Mesothelial cell of epicardium (in vitro differentiated cells): ENCODE measurements around the gene ABCC11. TPM values are rescaled to one million over a fixed set of nuclear protein-coding genes. Genes with fewer than 3 reads are reported as not detected.

ENCODE experiments used
- DNase-seq, 2 experiments: peaks; one replicate each; pipeline ENCODE4 v3.0.0; 2021; ENCODE audit warnings: low spot score in 2 of 2; ENCODE audit not compliant: unreplicated experiment in 2 of 2
- H3K27ac Mint-ChIP-seq: 2 replicates; pipeline ENCODE4 v1.8.0; 2021; ENCODE audit warnings: mixed read lengths
- H3K27me3 Mint-ChIP-seq: 2 replicates; pipeline ENCODE4 v1.8.0; 2021; ENCODE audit warnings: low read depth, mixed read lengths
- H3K36me3 Mint-ChIP-seq: 2 replicates; pipeline ENCODE4 v1.8.0; 2021; ENCODE audit warnings: mixed read lengths
- H3K4me1 Mint-ChIP-seq: 2 replicates; pipeline ENCODE4 v1.8.0; 2021; ENCODE audit warnings: mixed read lengths
- H3K4me3 Mint-ChIP-seq: 2 replicates; pipeline ENCODE4 v1.8.0; 2021; ENCODE audit warnings: mild to moderate bottlenecking, moderate library complexity, mixed read lengths
- H3K9me3 Mint-ChIP-seq: 2 replicates; pipeline ENCODE4 v1.8.0; 2021; ENCODE audit warnings: mixed read lengths
- total RNA-seq: library from RNA; stranded (reverse); gene quantifications from 3 replicates; pipeline ENCODE4 v1.2.1, GENCODE V29; 2021
- TF ChIP-seq, protein P1 (sequence below): fragments of 200-600 bp; sonication (generic); IDR thresholded peaks from one replicate; pipeline ENCODE4 v1.5.0; 2021; ENCODE audit warnings: antibody characterized with exemption; ENCODE audit not compliant: unreplicated experiment

Gene ABCC11
- total RNA-seq, 1 donor from 2014 or later, result 0.47 TPM

DNA sequence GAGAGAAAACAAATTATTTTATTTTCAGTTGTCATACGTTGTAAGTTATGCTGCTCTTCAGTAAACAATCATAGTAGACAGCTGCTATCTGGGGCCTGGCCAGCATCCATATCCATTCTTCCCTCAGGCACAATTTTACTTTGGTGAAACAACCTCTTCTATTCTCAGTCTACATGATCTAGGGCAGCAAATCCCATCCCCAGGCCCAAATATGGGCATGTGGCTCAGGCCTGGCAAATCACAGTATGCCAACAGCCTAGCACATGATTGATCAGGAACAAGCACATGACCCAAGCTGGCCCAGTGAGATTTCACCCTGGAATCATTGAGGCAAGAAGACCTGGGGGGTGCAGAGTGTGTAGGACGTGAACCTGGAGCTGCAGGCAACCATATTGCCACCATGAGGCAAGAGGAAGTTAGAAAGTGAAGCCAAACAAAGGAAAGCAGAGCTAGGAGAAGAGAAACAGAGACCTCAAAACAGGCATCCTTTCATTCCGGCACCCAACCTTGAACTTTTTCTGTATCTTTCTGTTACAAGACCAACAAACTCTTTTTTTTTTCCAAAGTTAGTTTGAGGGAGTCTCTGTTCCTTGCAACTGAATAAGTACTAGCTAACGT is 81.3 kb downstream of the ABCC11 start:
- Mint-ChIP-seq H3K4me3 (no peak overlapping the region), H3K36me3 (no peaks in the 10 kb centered on the region), H3K9me3 (no peaks in the 10 kb centered on the region), H3K27me3 (peaks cover 2% of the 10 kb centered on the region), H3K4me1 (peaks cover 5% of the 10 kb centered on the region), H3K27ac (no peak overlapping the region)
- no peak for DNase-seq
- TF ChIP-seq, protein P1, sequence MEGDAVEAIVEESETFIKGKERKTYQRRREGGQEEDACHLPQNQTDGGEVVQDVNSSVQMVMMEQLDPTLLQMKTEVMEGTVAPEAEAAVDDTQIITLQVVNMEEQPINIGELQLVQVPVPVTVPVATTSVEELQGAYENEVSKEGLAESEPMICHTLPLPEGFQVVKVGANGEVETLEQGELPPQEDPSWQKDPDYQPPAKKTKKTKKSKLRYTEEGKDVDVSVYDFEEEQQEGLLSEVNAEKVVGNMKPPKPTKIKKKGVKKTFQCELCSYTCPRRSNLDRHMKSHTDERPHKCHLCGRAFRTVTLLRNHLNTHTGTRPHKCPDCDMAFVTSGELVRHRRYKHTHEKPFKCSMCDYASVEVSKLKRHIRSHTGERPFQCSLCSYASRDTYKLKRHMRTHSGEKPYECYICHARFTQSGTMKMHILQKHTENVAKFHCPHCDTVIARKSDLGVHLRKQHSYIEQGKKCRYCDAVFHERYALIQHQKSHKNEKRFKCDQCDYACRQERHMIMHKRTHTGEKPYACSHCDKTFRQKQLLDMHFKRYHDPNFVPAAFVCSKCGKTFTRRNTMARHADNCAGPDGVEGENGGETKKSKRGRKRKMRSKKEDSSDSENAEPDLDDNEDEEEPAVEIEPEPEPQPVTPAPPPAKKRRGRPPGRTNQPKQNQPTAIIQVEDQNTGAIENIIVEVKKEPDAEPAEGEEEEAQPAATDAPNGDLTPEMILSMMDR, result no peak

DNA sequence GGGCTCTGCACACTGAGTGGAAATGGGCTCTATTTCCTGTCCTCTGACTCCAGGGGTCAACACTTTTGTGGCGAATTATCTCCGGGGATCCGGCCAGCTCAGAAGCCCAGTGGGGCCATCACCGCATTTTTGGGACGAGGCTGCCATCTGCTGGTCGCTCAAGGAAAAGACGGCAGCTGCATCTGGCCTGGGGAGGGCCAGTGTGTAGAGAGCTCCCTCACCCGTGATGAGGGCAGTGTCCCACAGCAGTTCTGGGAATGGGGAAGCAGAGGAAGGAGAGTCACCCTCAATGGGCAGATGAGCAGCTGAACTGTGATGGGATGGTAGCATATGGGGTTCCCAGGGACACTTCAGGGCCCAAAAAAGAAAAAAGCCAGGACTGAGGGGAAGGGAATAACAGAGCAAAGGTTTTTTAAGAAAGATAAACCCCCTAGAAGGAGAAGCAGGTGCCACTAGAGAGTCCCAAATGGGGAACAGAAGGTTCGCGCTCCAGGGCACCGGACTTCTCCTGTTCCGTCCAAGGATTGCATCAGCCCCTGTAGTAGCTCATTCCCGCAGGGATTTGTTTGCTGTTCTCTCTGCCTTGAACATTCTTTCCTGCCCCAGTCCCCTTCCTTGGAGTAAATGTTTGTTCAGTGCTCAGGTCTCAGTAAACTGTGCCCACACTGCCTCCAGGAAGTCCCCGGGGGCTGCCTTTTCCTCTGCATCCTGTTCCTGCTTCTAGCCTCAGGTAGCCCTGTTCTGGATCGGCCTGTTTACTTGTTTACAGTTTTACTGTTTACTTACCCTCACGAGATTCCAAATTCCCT is 82.2 kb downstream of the ABCC11 start:
- no peaks in the 10 kb centered on the region for H3K9me3 Mint-ChIP-seq

DNA sequence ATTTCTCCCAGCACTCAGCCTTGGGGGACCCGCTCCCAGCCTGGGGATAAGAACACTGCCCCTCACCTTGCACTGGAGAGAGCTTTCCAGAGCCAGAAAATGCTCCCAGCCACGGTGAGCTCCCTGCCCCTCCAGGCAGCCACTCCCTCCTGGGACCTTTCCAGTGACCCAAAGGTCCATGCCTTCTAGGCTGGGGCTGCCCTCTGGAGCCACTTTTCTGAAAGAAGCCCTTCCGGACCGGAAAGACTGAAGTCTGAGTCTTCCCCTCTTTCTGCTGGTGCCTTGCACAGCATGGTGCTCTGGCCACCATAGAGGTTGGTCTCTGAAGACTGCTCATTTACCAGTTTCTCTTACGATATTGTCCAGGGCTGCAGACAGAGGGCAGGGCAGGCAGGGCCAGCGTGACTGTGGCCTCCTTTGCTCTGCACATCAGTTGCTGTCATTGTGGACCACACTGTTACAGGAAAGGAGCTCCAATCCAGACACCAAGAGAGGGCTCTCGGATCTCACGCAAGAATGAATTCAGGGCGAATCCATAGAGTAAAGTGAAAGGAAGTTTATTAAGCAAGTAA is 84.4 kb downstream of the ABCC11 start:
- Mint-ChIP-seq H3K36me3 (no peaks in the 10 kb centered on the region), H3K4me1 (peaks cover 5% of the 10 kb centered on the region), H3K4me3 (no peak overlapping the region), H3K27ac (no peak overlapping the region), H3K27me3 (peaks cover 5% of the 10 kb centered on the region), H3K9me3 (no peaks in the 10 kb centered on the region)
- no peak for DNase-seq
- TF ChIP-seq, protein P1, result no peak

More for the DNA sequence above, 82.2 kb downstream of the ABCC11 start:
- TF ChIP-seq, protein P1, result peak; percentile 82
- peaks cover 2% of the 10 kb centered on the region for H3K27me3 Mint-ChIP-seq
- H3K4me3 Mint-ChIP-seq, result peak overlapping the region; percentile 43
- peak; percentile 36 to 81 for DNase-seq
- no peak overlapping the region for H3K27ac Mint-ChIP-seq
- peaks cover 5% of the 10 kb centered on the region for H3K4me1 Mint-ChIP-seq
- H3K36me3 Mint-ChIP-seq, result no peaks in the 10 kb centered on the region

GRCh38 chr16:48161906-48162305 is 85.4 kb downstream of the ABCC11 start:
- no peaks in the 10 kb centered on the region for H3K9me3 Mint-ChIP-seq
- TF ChIP-seq, protein P1, result no peak
- H3K27ac Mint-ChIP-seq, result no peak overlapping the region
- peaks cover 10% of the 10 kb centered on the region for H3K27me3 Mint-ChIP-seq
- peaks cover 5% of the 10 kb centered on the region for H3K4me1 Mint-ChIP-seq
- H3K4me3 Mint-ChIP-seq, result no peak overlapping the region
- H3K36me3 Mint-ChIP-seq, result no peaks in the 10 kb centered on the region
- DNase-seq, result no peak

DNA sequence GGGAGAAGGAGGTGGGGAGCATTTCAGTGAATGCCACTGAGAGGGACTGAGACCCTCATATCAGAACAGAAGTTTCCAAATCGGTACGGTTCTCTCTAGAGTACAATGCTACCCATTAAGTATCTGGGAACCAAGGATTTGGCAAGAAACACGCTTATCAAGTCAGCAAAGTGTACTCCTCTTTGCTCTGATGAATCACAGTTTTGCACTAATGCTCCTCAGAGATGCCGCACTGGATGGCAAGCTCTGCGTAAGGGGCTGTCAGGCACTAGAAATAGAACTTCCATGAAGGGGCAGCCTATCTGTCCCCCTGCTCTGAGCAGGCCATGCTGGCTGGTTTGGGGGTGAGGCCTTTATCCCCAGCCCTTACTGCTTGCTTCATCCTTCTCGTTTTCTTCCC is 86.8 kb downstream of the ABCC11 start:
- H3K36me3 Mint-ChIP-seq, result no peaks in the 10 kb centered on the region
- H3K4me3 Mint-ChIP-seq, result no peak overlapping the region
- no peak for DNase-seq
- TF ChIP-seq, protein P1, result no peak
- H3K27ac Mint-ChIP-seq, result no peak overlapping the region
- H3K9me3 Mint-ChIP-seq, result no peaks in the 10 kb centered on the region
- peaks cover 5% of the 10 kb centered on the region for H3K4me1 Mint-ChIP-seq
- peaks cover 19% of the 10 kb centered on the region for H3K27me3 Mint-ChIP-seq
